SK-N-SH (cell line): Measurements from ENCODE around the gene TRAF2. TPM values are rescaled to one million over a fixed set of nuclear protein-coding genes. Genes with fewer than 3 reads are reported as not detected.

Experiments
- CTCF ChIA-PET: fragments of 300-600, 350-600 bp; formaldehyde crosslinking; extraction: SDS; loops from one replicate; lab custom pipeline; 2021; lab: Yijun Ruan, JAX
- POLR2A ChIA-PET: fragments of 350-600 bp; sonication (Branson Sonifier 250); formaldehyde crosslinking; extraction: SDS; loops from one replicate; lab custom pipeline; 2020; ENCODE audit warnings: antibody characterized with exemption, inconsistent platforms; lab: Yijun Ruan, JAX
- DNase-seq: peaks from one replicate; pipeline ENCODE4 v3.0.0; 2012
- H2AFZ ChIP-seq: fragments of 200-600 bp; sonication (generic); 2 replicates; pipeline ENCODE4 v1.8.1; 2016; ENCODE audit warnings: antibody characterized with exemption, mild to moderate bottlenecking, low read depth
- H3F3A ChIP-seq: fragments of 200-600 bp; sonication (generic); replicated peaks from 2 replicates; pipeline ENCODE3; 2016; ENCODE audit warnings: antibody characterized with exemption, mild to moderate bottlenecking; ENCODE audit not compliant: insufficient read depth
- H3K27ac ChIP-seq, 2 experiments: fragments of 200-500 bp in 1 of 2; fragments of 200-600 bp in 1 of 2; sonication (Bioruptor generic) in 1 of 2; sonication (generic), shearing (Covaris generic) in 1 of 2; 2 replicates each; pipeline versions ENCODE4 v1.5.1 to v1.6.1; 2014 to 2016; ENCODE audit warnings: low read depth in 2 of 2, inconsistent platforms in 1 of 2, low read length in 1 of 2, mild to moderate bottlenecking in 1 of 2, mixed read lengths in 1 of 2
- H3K27me3 ChIP-seq: fragments of 200-600 bp; sonication (generic), shearing (Covaris generic); 2 replicates; pipeline ENCODE4 v1.6.1; 2016; ENCODE audit warnings: mixed run types; ENCODE audit not compliant: insufficient read depth
- H3K36me3 ChIP-seq, 2 experiments: fragments of 200-500 bp in 1 of 2; fragments of 200-600 bp in 1 of 2; sonication (Bioruptor generic) in 1 of 2; sonication (generic) in 1 of 2; replicated peaks in 1 of 2; 2 replicates each; pipeline versions ENCODE3 to v1.5.1; 2014 to 2016; ENCODE audit warnings: low read length in 1 of 2, mild to moderate bottlenecking in 1 of 2; ENCODE audit not compliant: insufficient read depth in 2 of 2, control insufficient read depth in 1 of 2
- H3K4me1 ChIP-seq, 2 experiments: fragments of 200-500 bp in 1 of 2; fragments of 200-600 bp in 1 of 2; sonication (Bioruptor generic) in 1 of 2; sonication (generic), shearing (Covaris generic) in 1 of 2; 2 replicates each; pipeline versions ENCODE4 v1.5.1 to v1.6.1; 2014 to 2016; ENCODE audit warnings: low read depth in 1 of 2, low read length in 1 of 2, mixed run types in 1 of 2; ENCODE audit not compliant: insufficient read depth in 2 of 2, control insufficient read depth in 1 of 2
- H3K4me2 ChIP-seq: fragments of 200-600 bp; sonication (generic), shearing (Covaris generic); 2 replicates; pipeline ENCODE4 v1.6.1; 2017; ENCODE audit warnings: mixed run types
- H3K4me3 ChIP-seq, 2 experiments: fragments of 200-500 bp in 1 of 2; fragments of 200-600 bp in 1 of 2; sonication (Bioruptor generic) in 1 of 2; sonication (generic), shearing (Covaris generic) in 1 of 2; 2 replicates each; pipeline versions ENCODE4 v1.5.1 to v1.8.1; 2014 to 2016; ENCODE audit warnings: low read depth in 2 of 2, inconsistent platforms in 1 of 2, low read length in 1 of 2, mild to moderate bottlenecking in 1 of 2, mixed read lengths in 1 of 2, moderate library complexity in 1 of 2
- H3K79me2 ChIP-seq: fragments of 200-600 bp; sonication (generic); 2 replicates; pipeline ENCODE4 v1.8.1; 2017; ENCODE audit warnings: mild to moderate bottlenecking; ENCODE audit not compliant: insufficient read depth
- H3K9ac ChIP-seq: fragments of 200-600 bp; sonication (generic); 2 replicates; pipeline ENCODE4 v1.6.1; 2017; ENCODE audit warnings: mixed run types
- H3K9me2 ChIP-seq: fragments of 200-600 bp; sonication (generic); 2 replicates; pipeline ENCODE4 v1.6.1; 2017; ENCODE audit warnings: mixed run types
- H3K9me3 ChIP-seq: fragments of 200-600 bp; sonication (generic); 2 replicates; pipeline ENCODE4 v1.6.1; 2017; ENCODE audit warnings: mixed run types, mild to moderate bottlenecking, moderate library complexity
- H4K20me1 ChIP-seq: fragments of 200-600 bp; sonication (generic); 2 replicates; pipeline ENCODE4 v1.6.1; 2017; ENCODE audit warnings: mild to moderate bottlenecking, mixed run types; ENCODE audit not compliant: insufficient read depth
- EP300 ChIP-seq, 2 experiments: IDR thresholded peaks; 2 replicates each; pipeline versions ENCODE4 v1.4.0 to v1.6.1; 2012; ENCODE audit warnings: borderline replicate concordance in 1 of 2, low read depth in 1 of 2, low read length in 1 of 2
- EZH2phosphoT487 ChIP-seq: fragments of 200-600 bp; sonication (generic); IDR thresholded peaks from 2 replicates; pipeline ENCODE4 v1.6.1; 2017; ENCODE audit warnings: low read depth, mixed run types, mild to moderate bottlenecking, antibody characterized with exemption, moderate library complexity, borderline replicate concordance
- FOSL2 ChIP-seq: IDR thresholded peaks from 2 replicates; pipeline ENCODE4 v1.4.0; 2012; ENCODE audit warnings: low read depth, mild to moderate bottlenecking, moderate library complexity, borderline replicate concordance
- FOXM1 ChIP-seq: IDR thresholded peaks from 2 replicates; pipeline ENCODE4 v1.4.0; 2012; ENCODE audit warnings: low read depth, mild to moderate bottlenecking
- GATA2 ChIP-seq: sonication (generic); formaldehyde crosslinking; IDR thresholded peaks from 2 replicates; pipeline ENCODE4 v1.5.0; 2020; ENCODE audit warnings: mild to moderate bottlenecking, missing genetic modification reagents
- MAX ChIP-seq: IDR thresholded peaks from 2 replicates; pipeline ENCODE4 v1.4.0; 2012; ENCODE audit warnings: low read depth
- MEF2A ChIP-seq: IDR thresholded peaks from 2 replicates; pipeline ENCODE4 v1.4.0; 2012; ENCODE audit warnings: low read depth, borderline replicate concordance
- MXI1 ChIP-seq: IDR thresholded peaks from 2 replicates; pipeline ENCODE4 v1.6.1; 2012; ENCODE audit warnings: mild to moderate bottlenecking, low read depth, low read length, improper control_type of control experiment
- NFIC ChIP-seq: IDR thresholded peaks from 2 replicates; pipeline ENCODE4 v1.4.0; 2012; ENCODE audit warnings: borderline replicate concordance
- NRF1 ChIP-seq: IDR thresholded peaks from 2 replicates; pipeline ENCODE4 v1.6.1; 2012; ENCODE audit warnings: low read depth, mild to moderate bottlenecking, low read length
- POLR2AphosphoS5 ChIP-seq: IDR thresholded peaks from 2 replicates; pipeline ENCODE4 v1.6.1; 2012; ENCODE audit warnings: low read depth, low read length
- RAD21 ChIP-seq: IDR thresholded peaks from 2 replicates; pipeline ENCODE4 v1.6.1; 2012; ENCODE audit warnings: mild to moderate bottlenecking, low read length
- RFX5 ChIP-seq: IDR thresholded peaks from 2 replicates; pipeline ENCODE4 v1.6.1; 2012; ENCODE audit warnings: mild to moderate bottlenecking, improper control_type of control experiment, low read length
- RXRA ChIP-seq: IDR thresholded peaks from 2 replicates; pipeline ENCODE4 v1.4.0; 2012; ENCODE audit warnings: low read depth, mild to moderate bottlenecking, borderline replicate concordance
- SIN3A ChIP-seq: IDR thresholded peaks from 2 replicates; pipeline ENCODE4 v1.6.1; 2012; ENCODE audit warnings: low read depth, mild to moderate bottlenecking, low read length, moderate library complexity, borderline replicate concordance
- TEAD4 ChIP-seq: IDR thresholded peaks from 2 replicates; pipeline ENCODE4 v1.4.0; 2012; ENCODE audit warnings: mild to moderate bottlenecking, borderline replicate concordance; ENCODE audit not compliant: insufficient read depth
- USF1 ChIP-seq: IDR thresholded peaks from 2 replicates; pipeline ENCODE4 v1.4.0; 2012; ENCODE audit warnings: low read depth, borderline replicate concordance
- USF2 ChIP-seq: fragments of 150-350 bp; IDR thresholded peaks from 2 replicates; pipeline ENCODE4 v1.6.1; 2017; ENCODE audit warnings: antibody characterized with exemption, low read length, low read depth, borderline replicate concordance
- YY1 ChIP-seq: IDR thresholded peaks from 2 replicates; pipeline ENCODE4 v1.4.0; 2012; ENCODE audit warnings: low read depth, mild to moderate bottlenecking
- WGBS: methylation state at CpG from one replicate; pipeline ENCODE4 v1.1.6; 2017; ENCODE audit warnings: low lambda C conversion rate; 5-methylcytosine and 5-hydroxymethylcytosine counted together
- polyA plus RNA-seq, 3 experiments: library from polyadenylated mRNA; depleted of rRNA; stranded (reverse); fragments of >200 nt; gene quantifications; 2 replicates each; pipeline ENCODE4 v1.2.3, GENCODE V29; 2012

Gene TRAF2
- polyA plus RNA-seq, 1 of the 3 experiments (the other 2 are of a cell fraction) = 15.4 TPM

- Histone ChIP-seq H3K9ac (no peak overlapping the region), H3K9me2 (no peaks in the 10 kb centered on the region), H3K4me3 (no peak overlapping the region), H2AFZ (no peak overlapping the region), H3K27me3 (no peaks in the 10 kb centered on the region), H3K9me3 (no peaks in the 10 kb centered on the region), H3K36me3 (peaks cover 13 to 18% of the 10 kb centered on the region in 2 experiments), H3K4me2 (no peak overlapping the region)
- POLR2A ChIA-PET = no interaction called here
- DNase-seq = no peak
- no peak for TF ChIP-seq EP300 (IDR thresholded peaks at IDR 0.05; ENCODE audit: borderline replicate concordance in 1 of 2, low read depth in 1 of 2, low read length in 1 of 2)
- TF ChIP-seq FOSL2 = no peak
- TF ChIP-seq TEAD4 = no peak
- TF ChIP-seq MAX = no peak
- no peak for TF ChIP-seq MXI1
- no peak for TF ChIP-seq USF1
- TF ChIP-seq YY1 = no peak
- no peak for TF ChIP-seq NRF1
- TF ChIP-seq RFX5 = no peak
- TF ChIP-seq SIN3A = no peak
- no peak for TF ChIP-seq USF2
- TF ChIP-seq, all 33 proteins: peak for 0
- no peak overlapping the region for H3K27ac ChIP-seq
- H3K79me2 ChIP-seq = peaks cover 38% of the 10 kb centered on the region; the same call in 1 of the 2 replicates
- H4K20me1 ChIP-seq = no peaks in the 10 kb centered on the region
- CTCF ChIA-PET = interaction anchor here (1.4 kb wide), 1 partner anchor 9 kb away, joined by 3 read pairs; no protein-coding TSS in a partner anchor
- peaks cover 6 to 19% of the 10 kb centered on the region in 2 experiments; a peak in 3 of 4 replicates for H3K4me1 ChIP-seq
- H3F3A ChIP-seq = peaks cover 29% of the 10 kb centered on the region
- 77% methylated on average over 9 of the region's 9 CpGs for WGBS
These were observed 12.9 kb downstream of the TRAF2 start for GRCh38 chr9:136899196-136899595.

- Histone ChIP-seq H3K4me1 (peaks cover 6 to 19% of the 10 kb centered on the region in 2 experiments; a peak in 3 of 4 replicates), H3K9ac (no peak overlapping the region), H3K9me2 (no peaks in the 10 kb centered on the region), H4K20me1 (no peaks in the 10 kb centered on the region), H3K79me2 (peaks cover 27% of the 10 kb centered on the region; the same call in 1 of the 2 replicates), H3K4me3 (no peak overlapping the region), H3K27me3 (no peaks in the 10 kb centered on the region), H2AFZ (no peak overlapping the region), H3F3A (peaks cover 29% of the 10 kb centered on the region), H3K4me2 (no peak overlapping the region; the same call in 1 of the 2 replicates), H3K36me3 (peaks cover 15 to 18% of the 10 kb centered on the region in 2 experiments), H3K9me3 (no peaks in the 10 kb centered on the region), H3K27ac (peak overlapping the region in 1 of 2 experiments; percentile 75; a peak in 1 of 4 replicates)
- no peak for TF ChIP-seq EZH2phosphoT487
- no peak for TF ChIP-seq USF1
- TF ChIP-seq RXRA = no peak
- no peak for TF ChIP-seq MXI1
- no peak for TF ChIP-seq FOXM1
- TF ChIP-seq TEAD4 = no peak
- no peak for TF ChIP-seq RAD21
- no peak for TF ChIP-seq GATA2
- no peak for TF ChIP-seq POLR2AphosphoS5
- TF ChIP-seq NFIC = no peak
- TF ChIP-seq MAX = no peak
- no peak for TF ChIP-seq MEF2A
- CTCF ChIA-PET = no interaction called here
- 85% methylated on average over 8 of the region's 10 CpGs for WGBS
- POLR2A ChIA-PET = no interaction called here
- DNase-seq = no peak
These were observed 14.2 kb downstream of the TRAF2 start for GRCh38 chr9:136900556-136900955.
